ENCODE measurements around the gene ABCA12.

DNA sequence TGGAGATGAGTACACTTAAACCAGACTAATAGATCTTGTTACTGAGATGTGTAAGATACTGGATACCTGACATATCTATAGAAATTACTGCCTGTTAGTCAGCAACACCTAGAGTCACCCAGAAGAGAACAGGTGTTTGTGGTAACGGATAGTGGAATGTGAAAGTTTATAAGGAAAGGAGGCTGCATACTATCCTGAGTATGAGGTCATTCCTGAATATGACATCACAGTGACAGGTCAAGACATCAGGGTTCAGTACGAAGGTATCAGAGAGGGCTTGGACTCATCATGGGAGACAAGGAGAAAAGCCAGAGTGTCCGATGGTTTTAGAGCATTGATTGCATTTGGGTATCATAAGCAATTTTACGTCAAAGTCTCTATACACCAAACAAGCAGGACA lies 55.3 kb downstream of the ABCA12 start:
- TF ChIP-seq POLR2AphosphoS5 (IDR thresholded peaks at IDR 0.05; ENCODE audit: low read depth, low read length), result no peak
- TF ChIP-seq, protein P1, sequence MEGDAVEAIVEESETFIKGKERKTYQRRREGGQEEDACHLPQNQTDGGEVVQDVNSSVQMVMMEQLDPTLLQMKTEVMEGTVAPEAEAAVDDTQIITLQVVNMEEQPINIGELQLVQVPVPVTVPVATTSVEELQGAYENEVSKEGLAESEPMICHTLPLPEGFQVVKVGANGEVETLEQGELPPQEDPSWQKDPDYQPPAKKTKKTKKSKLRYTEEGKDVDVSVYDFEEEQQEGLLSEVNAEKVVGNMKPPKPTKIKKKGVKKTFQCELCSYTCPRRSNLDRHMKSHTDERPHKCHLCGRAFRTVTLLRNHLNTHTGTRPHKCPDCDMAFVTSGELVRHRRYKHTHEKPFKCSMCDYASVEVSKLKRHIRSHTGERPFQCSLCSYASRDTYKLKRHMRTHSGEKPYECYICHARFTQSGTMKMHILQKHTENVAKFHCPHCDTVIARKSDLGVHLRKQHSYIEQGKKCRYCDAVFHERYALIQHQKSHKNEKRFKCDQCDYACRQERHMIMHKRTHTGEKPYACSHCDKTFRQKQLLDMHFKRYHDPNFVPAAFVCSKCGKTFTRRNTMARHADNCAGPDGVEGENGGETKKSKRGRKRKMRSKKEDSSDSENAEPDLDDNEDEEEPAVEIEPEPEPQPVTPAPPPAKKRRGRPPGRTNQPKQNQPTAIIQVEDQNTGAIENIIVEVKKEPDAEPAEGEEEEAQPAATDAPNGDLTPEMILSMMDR (IDR thresholded peaks at IDR 0.05), result no peak
